Measurements from ENCODE around the gene PRAMEF14.
"Not testable (repeated sequence)": the region's sequence is repeated elsewhere in the genome, so short reads cannot be mapped to it uniquely, and the experiment has no call there.

Gene PRAMEF14

DNA sequence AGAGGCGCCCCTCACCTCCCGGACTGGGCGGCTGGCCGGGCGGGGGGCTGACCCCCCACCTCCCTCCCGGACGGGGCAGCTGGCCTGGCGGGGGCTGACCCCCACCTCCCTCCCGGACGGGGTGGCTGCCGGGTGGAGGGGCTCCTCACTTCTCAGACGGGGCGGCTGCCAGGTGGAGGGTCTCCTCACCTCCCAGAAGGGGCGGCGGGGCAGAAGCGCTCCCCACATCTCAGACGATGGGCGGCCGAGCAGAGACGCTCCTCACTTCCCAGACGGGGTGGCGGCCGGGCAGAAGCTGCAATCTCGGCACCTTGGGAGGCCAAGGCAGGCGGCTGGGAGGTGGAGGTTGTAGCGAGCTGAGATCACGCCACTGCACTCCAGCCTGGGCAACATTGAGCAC is 48.2 kb downstream of the PRAMEF14 start:
- DNase-seq (ENCODE audit: low read depth); H3K4me3 ChIP-seq (ENCODE audit: low read depth, low read length): not testable (repeated sequence)

GRCh38 chr1:13297216-13297931 is 49.6 kb downstream of the PRAMEF14 start:
- DNase-seq (ENCODE audit: low read depth); H3K4me3 ChIP-seq (ENCODE audit: low read depth, low read length): not testable (repeated sequence)

All from choroid plexus epithelial cell (primary cell).